CD4-positive, alpha-beta T cell treated with Interleukin-21 for 1 hour (primary cell): ENCODE measurements around the gene AIDA.
"Not testable (repeated sequence)": the region's sequence is repeated elsewhere in the genome, so short reads cannot be mapped to it uniquely, and the experiment has no call there.

Experiments
- DNase-seq: peaks from one replicate; pipeline ENCODE4 v3.0.0-alpha.2; 2020

AIDA gene

GRCh38 chr1:222711319-222712252 is 705 bp downstream of the AIDA start:
- DNase-seq, result peak; percentile 75

- no peak for DNase-seq
These were observed 2.6 kb downstream of the AIDA start for GRCh38 chr1:222709700-222710153.

- DNase-seq, result no peak
These were observed 5.5 kb downstream of the AIDA start for GRCh38 chr1:222706815-222707214.

- DNase-seq, result no peak
These were observed 8.0 kb downstream of the AIDA start for GRCh38 chr1:222704260-222704659.

- DNase-seq, result no peak
These were observed 10.1 kb downstream of the AIDA start for GRCh38 chr1:222702210-222702609.

GRCh38 chr1:222697826-222698225 is 14.5 kb downstream of the AIDA start:
- DNase-seq, result no peak

- no peak for DNase-seq
These were observed 15.1 kb downstream of the AIDA start for GRCh38 chr1:222697203-222697602.

- DNase-seq, result no peak
These were observed 15.6 kb downstream of the AIDA start for GRCh38 chr1:222696741-222697140.

- DNase-seq, result no peak
These were observed 17.4 kb downstream of the AIDA start for GRCh38 chr1:222694927-222695326.

- DNase-seq, result no peak
These were observed 21.3 kb downstream of the AIDA start for GRCh38 chr1:222691016-222691415.

GRCh38 chr1:222680080-222680479 is 32.2 kb downstream of the AIDA start:
- DNase-seq, result no peak

- DNase-seq, result no peak
These were observed 42.2 kb downstream of the AIDA start for GRCh38 chr1:222670110-222670509.

- DNase-seq, result not testable (repeated sequence)
These were observed 43.2 kb downstream of the AIDA start for GRCh38 chr1:222669107-222669506.

- DNase-seq, result not testable (repeated sequence)
These were observed 44.1 kb downstream of the AIDA start for GRCh38 chr1:222668184-222668583.

- no peak for DNase-seq
These were observed 46.3 kb downstream of the AIDA start for GRCh38 chr1:222665964-222666363.

- DNase-seq, result no peak
These were observed 48.8 kb downstream of the AIDA start for GRCh38 chr1:222663431-222663934.

GRCh38 chr1:222657899-222658298 is 54.4 kb downstream of the AIDA start:
- DNase-seq, result no peak

- DNase-seq, result no peak
These were observed 55.7 kb downstream of the AIDA start for GRCh38 chr1:222656391-222657155.

- peak; percentile 93 for DNase-seq
These were observed 57.4 kb downstream of the AIDA start for GRCh38 chr1:222654849-222655248.

GRCh38 chr1:222653178-222653827 is 59.0 kb downstream of the AIDA start:
- peak; percentile 38 for DNase-seq

GRCh38 chr1:222652676-222653075 is 59.6 kb downstream of the AIDA start:
- DNase-seq, result no peak

GRCh38 chr1:222644636-222644980 is 67.7 kb downstream of the AIDA start:
- DNase-seq, result peak; percentile 68
